NCI-H1417 treated with DMSO at 0.1 percent for 48 hours (cell line): ENCODE results near the gene SLC26A11.
"Not testable (repeated sequence)": the region's sequence is repeated elsewhere in the genome, so short reads cannot be mapped to it uniquely, and the experiment has no call there.

ENCODE experiments used
- DNase-seq: peaks from one replicate; lab custom pipeline; 2025; lab: John Stamatoyannopoulos, UW

Gene SLC26A11

GRCh38 chr17:80261159-80261894 lies 41.1 kb downstream of the SLC26A11 start:
- DNase-seq, result no peak

- DNase-seq, result no peak
These were observed 41.7 kb downstream of the SLC26A11 start for GRCh38 chr17:80261895-80262279.

GRCh38 chr17:80262291-80262690 lies 42.1 kb downstream of the SLC26A11 start:
- DNase-seq, result no peak

GRCh38 chr17:80262775-80263244 lies 42.6 kb downstream of the SLC26A11 start:
- no peak for DNase-seq

- no peak for DNase-seq
These were observed 43.3 kb downstream of the SLC26A11 start for GRCh38 chr17:80263253-80264204.

- DNase-seq, result no peak
These were observed 44.2 kb downstream of the SLC26A11 start for GRCh38 chr17:80264205-80265075.

GRCh38 chr17:80265205-80266068 lies 45.2 kb downstream of the SLC26A11 start:
- DNase-seq, result no peak

- no peak for DNase-seq
These were observed 47.2 kb downstream of the SLC26A11 start for GRCh38 chr17:80267391-80267790.

- DNase-seq, result no peak
These were observed 48.2 kb downstream of the SLC26A11 start for GRCh38 chr17:80268427-80268826.

- no peak for DNase-seq
These were observed 49.2 kb downstream of the SLC26A11 start for GRCh38 chr17:80269405-80269807.

- DNase-seq, result no peak
These were observed 49.9 kb downstream of the SLC26A11 start for GRCh38 chr17:80270104-80270503.

GRCh38 chr17:80270836-80271235 lies 50.6 kb downstream of the SLC26A11 start:
- DNase-seq, result no peak

- no peak for DNase-seq
These were observed 52.1 kb downstream of the SLC26A11 start for GRCh38 chr17:80272366-80272765.

GRCh38 chr17:80274331-80274730 lies 54.1 kb downstream of the SLC26A11 start:
- no peak for DNase-seq

- DNase-seq, result no peak
These were observed 54.7 kb downstream of the SLC26A11 start for GRCh38 chr17:80274871-80275449.

- not testable (repeated sequence) for DNase-seq
These were observed 55.6 kb downstream of the SLC26A11 start for GRCh38 chr17:80275857-80276256.

GRCh38 chr17:80277751-80278671 lies 57.8 kb downstream of the SLC26A11 start:
- no peak for DNase-seq

GRCh38 chr17:80279895-80280294 lies 59.7 kb downstream of the SLC26A11 start:
- DNase-seq, result no peak

- no peak for DNase-seq
These were observed 61.3 kb downstream of the SLC26A11 start for GRCh38 chr17:80281516-80281915.
